Sigmoid colon (tissue), 7 donors: ENCODE data around the gene PLA2G6. TPM values are rescaled to one million over a fixed set of nuclear protein-coding genes. Genes with fewer than 3 reads are reported as not detected.

Source experiments
- DNase-seq: peaks from one replicate; pipeline ENCODE4 v3.0.0-alpha.2; 2019
- H3K27ac ChIP-seq, 4 donors: fragments of 200-600 bp; sonication (generic); one replicate each; pipeline ENCODE4 v1.5.1; 2016 to 2019; ENCODE audit warnings: mild to moderate bottlenecking in 1 of 4
- H3K27me3 ChIP-seq, 3 donors: fragments of 200-600 bp; sonication (generic); one replicate each; pipeline ENCODE4 v1.5.1; 2019; ENCODE audit warnings: mild to moderate bottlenecking in 1 of 3
- H3K36me3 ChIP-seq, 4 donors: fragments of 200-600 bp; sonication (generic); one replicate each; pipeline ENCODE4 v1.5.1; 2016 to 2019
- H3K4me1 ChIP-seq, 4 donors: fragments of 200-600 bp; sonication (generic); one replicate each; pipeline ENCODE4 v1.5.1; 2017 to 2019
- H3K4me3 ChIP-seq, 4 donors: fragments of 200-600 bp; sonication (generic); one replicate each; pipeline ENCODE4 v1.5.1; 2017 to 2019; ENCODE audit warnings: mild to moderate bottlenecking in 2 of 4, moderate library complexity in 1 of 4
- H3K9me3 ChIP-seq, 4 donors: fragments of 200-600 bp in 3 of 4; sonication (generic) in 3 of 4; one replicate each; pipeline versions ENCODE4 v1.5.1 to v1.6.1; 2013 to 2019
- CTCF ChIP-seq, 4 experiments: fragments of 450-650 bp in 3 of 4; fragments of 200-600 bp in 1 of 4; IDR thresholded peaks; one replicate each; pipeline ENCODE4 v1.5.1; 2016 to 2019; ENCODE audit warnings: antibody characterized with exemption in 4 of 4, mild to moderate bottlenecking in 3 of 4, moderate library complexity in 2 of 4
- EP300 ChIP-seq, 4 donors: sonication (generic); formaldehyde crosslinking; IDR thresholded peaks; one replicate each; pipeline ENCODE4 v1.6.1; 2017; ENCODE audit warnings: antibody characterized with exemption in 4 of 4
- POLR2A ChIP-seq, 2 donors: fragments of 450-650 bp; IDR thresholded peaks; one replicate each; pipeline ENCODE4 v1.6.1; 2016; ENCODE audit warnings: antibody characterized with exemption in 2 of 2, mild to moderate bottlenecking in 2 of 2, moderate library complexity in 2 of 2
- POLR2AphosphoS5 ChIP-seq, 4 donors: sonication (generic); formaldehyde crosslinking; IDR thresholded peaks; one replicate each; pipeline ENCODE4 v1.6.1; 2017; ENCODE audit warnings: antibody characterized with exemption in 4 of 4
- WGBS, 2 donors: extraction: QIAGEN DNeasy Blood & Tissue Kit; methylation state at CpG; one replicate each; pipeline ENCODE4 v1.1.7; 2013; 5-methylcytosine and 5-hydroxymethylcytosine counted together
- intact Hi-C: fragments of 100-400 bp; cut with DNase I; formaldehyde crosslinking; loops from one replicate; pipeline ENCODE4 v1.15.1; 2023
- polyA plus RNA-seq, 3 donors: library from polyadenylated mRNA; stranded (reverse); fragments of 200-250 nt; gene quantifications; one replicate each; pipeline ENCODE4 v1.2.3, GENCODE V29; 2013
- total RNA-seq, 4 donors: library from RNA; depleted of rRNA; stranded (reverse); fragments of >200 nt; gene quantifications; one replicate each; pipeline ENCODE4 v1.1.0, GENCODE V29; 2016
- donor health status: healthy with polysubstance abuse.
- donor health status: Bipolar disorder and iron deficiency.
- donor health status: healthy.

PLA2G6 gene
- total and polyA plus RNA-seq, 7 donors, result 6.6 to 36.2 (median 19.4) TPM

DNA sequence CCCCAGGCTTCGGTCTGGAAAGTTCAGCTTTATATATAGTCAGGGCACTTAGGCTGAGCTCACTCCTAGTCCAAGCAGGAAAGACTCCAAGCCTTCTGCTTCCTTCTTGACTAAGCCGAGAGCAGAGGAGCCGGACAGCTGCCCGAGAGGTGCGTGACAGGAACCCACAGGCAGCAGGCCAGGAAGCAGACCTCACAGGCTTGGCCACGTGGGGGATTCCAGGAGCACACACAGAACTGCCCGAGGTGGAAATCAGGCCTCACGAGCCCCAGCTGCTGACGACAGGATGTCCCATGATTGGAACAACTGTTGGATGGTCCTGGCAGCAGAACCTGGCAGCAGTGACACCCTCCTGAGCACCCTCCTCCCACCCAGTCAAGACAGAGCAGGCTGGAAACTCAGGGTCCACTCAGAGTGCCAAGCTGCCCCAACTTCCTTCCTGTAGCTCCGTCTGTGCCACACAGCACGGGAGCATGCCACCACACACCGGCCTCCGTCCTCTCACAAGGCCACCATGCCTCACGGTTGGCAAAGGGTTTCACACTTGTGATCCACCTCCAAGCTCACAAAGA lies 5.4 kb downstream of the PLA2G6 start:
- Histone ChIP-seq H3K4me1 (peaks cover 0 to 39% (median 27%) of the 10 kb centered on the region in 4 donors), H3K36me3 (no peaks in the 10 kb centered on the region), H3K4me3 (no peak overlapping the region), H3K27ac (peak overlapping the region; percentile 76 to 87 (median 78)), H3K27me3 (no peaks in the 10 kb centered on the region), H3K9me3 (no peaks in the 10 kb centered on the region)
- 52 to 74% methylated on average over 14 of the region's 14 CpGs for WGBS, 2 donors
- peak in 2 of 4 donors; percentile 68 to 84 for TF ChIP-seq EP300 (IDR thresholded peaks at IDR 0.05)
- TF ChIP-seq CTCF (IDR thresholded peaks at IDR 0.05), result no peak
- TF ChIP-seq POLR2A (IDR thresholded peaks at IDR 0.05), result no peak
- peak; percentile 22 to 79 (median 46) for TF ChIP-seq POLR2AphosphoS5 (IDR thresholded peaks at IDR 0.05)
- intact Hi-C loops, result loop anchor here (2.0 kb wide), 1 partner anchor 105 kb away; no protein-coding TSS in a partner anchor
- DNase-seq, result peak; percentile 91

- Histone ChIP-seq H3K36me3 (no peaks in the 10 kb centered on the region), H3K9me3 (no peaks in the 10 kb centered on the region), H3K4me3 (no peak overlapping the region), H3K27ac (peak overlapping the region in 3 of 4 donors; percentile 76 to 87 (median 77)), H3K4me1 (peaks cover 0 to 31% (median 19%) of the 10 kb centered on the region in 4 donors), H3K27me3 (no peaks in the 10 kb centered on the region)
- intact Hi-C loops, result loop anchor here (2.0 kb wide), 1 partner anchor 105 kb away; no protein-coding TSS in a partner anchor
- WGBS, 2 donors, result 93 to 96% methylated on average over 17 of the region's 17 CpGs
- no peak for TF ChIP-seq POLR2A (IDR thresholded peaks at IDR 0.05)
- no peak for TF ChIP-seq POLR2AphosphoS5 (IDR thresholded peaks at IDR 0.05)
- no peak for TF ChIP-seq CTCF (IDR thresholded peaks at IDR 0.05)
- no peak for TF ChIP-seq EP300 (IDR thresholded peaks at IDR 0.05)
- DNase-seq, result peak; percentile 60
Measured at GRCh38 chr22:38175206-38176118, 6.2 kb downstream of the PLA2G6 start.

- Histone ChIP-seq H3K27ac (no peak overlapping the region), H3K4me1 (peaks cover 0 to 26% (median 15%) of the 10 kb centered on the region in 4 donors)
- 81 to 88% methylated on average over 14 of the region's 14 CpGs for WGBS, 2 donors
Measured at GRCh38 chr22:38174626-38175025, 7.0 kb downstream of the PLA2G6 start.

DNA sequence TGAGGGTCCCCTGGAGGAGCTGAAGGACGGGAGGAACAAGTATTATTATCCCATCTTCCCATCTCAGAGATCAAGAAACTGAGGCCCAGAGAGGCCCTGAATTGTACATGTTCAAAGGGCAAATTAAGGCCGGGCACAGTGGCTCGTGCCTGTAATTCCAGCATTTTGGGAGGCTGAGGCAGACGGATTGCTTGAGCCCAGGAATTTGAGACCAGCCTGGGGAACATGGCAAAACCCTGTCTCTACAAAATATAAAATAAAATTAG lies 8.1 kb downstream of the PLA2G6 start:
- DNase-seq, result peak; percentile 26
- no peaks in the 10 kb centered on the region for H3K27me3 ChIP-seq
- no peak overlapping the region for H3K4me3 ChIP-seq
- H3K9me3 ChIP-seq, result no peaks in the 10 kb centered on the region
- WGBS, 2 donors, result 94 to 97% methylated on average over 4 of the region's 4 CpGs
- TF ChIP-seq CTCF (IDR thresholded peaks at IDR 0.05) (no peak), POLR2A (IDR thresholded peaks at IDR 0.05) (no peak), EP300 (IDR thresholded peaks at IDR 0.05) (no peak), POLR2AphosphoS5 (IDR thresholded peaks at IDR 0.05) (no peak)
- intact Hi-C loops, result no loop called here
- no peak overlapping the region for H3K27ac ChIP-seq
- H3K4me1 ChIP-seq, result peaks cover 0 to 25% (median 14%) of the 10 kb centered on the region in 4 donors
- no peaks in the 10 kb centered on the region for H3K36me3 ChIP-seq

More at GRCh38 chr22:38174626-38175025, 7.0 kb downstream of the PLA2G6 start:
- peak; percentile 53 for DNase-seq
- no peak for TF ChIP-seq CTCF (IDR thresholded peaks at IDR 0.05)
- TF ChIP-seq EP300 (IDR thresholded peaks at IDR 0.05), result no peak
- no peak for TF ChIP-seq POLR2A (IDR thresholded peaks at IDR 0.05)
- TF ChIP-seq POLR2AphosphoS5 (IDR thresholded peaks at IDR 0.05), result no peak
- intact Hi-C loops, result no loop called here
- Histone ChIP-seq H3K9me3 (no peaks in the 10 kb centered on the region), H3K27me3 (no peaks in the 10 kb centered on the region), H3K36me3 (no peaks in the 10 kb centered on the region), H3K4me3 (no peak overlapping the region)
